HEK293 (cell line): ENCODE data around the gene CPEB4.

Experiments used
- BCL11A ChIP-seq: fragments of 450-650 bp; formaldehyde crosslinking; IDR thresholded peaks from 2 replicates; pipeline ENCODE4 v1.5.1; 2016; ENCODE audit warnings: low read depth, missing biosample characterization, missing genetic modification characterization
- CTCF ChIP-seq: fragments of 450-650 bp; formaldehyde crosslinking; IDR thresholded peaks from 2 replicates; pipeline ENCODE4 v1.5.1; 2016; ENCODE audit warnings: missing biosample characterization, missing genetic modification characterization
- ELK4 ChIP-seq: IDR thresholded peaks from 2 replicates; pipeline ENCODE4 v1.6.1; 2011; ENCODE audit warnings: mild to moderate bottlenecking, low read depth, low read length, borderline replicate concordance
- HOXA7 ChIP-seq: sonication (generic); formaldehyde crosslinking; IDR thresholded peaks from 2 replicates; pipeline ENCODE4 v1.8.1; 2022; ENCODE audit warnings: missing genetic modification reagents, borderline replicate concordance
- ZNF274 ChIP-seq, 2 experiments: fragments of 200-500 bp in 1 of 2; fragments of 450-650 bp in 1 of 2; sonication (Bioruptor generic) in 1 of 2; formaldehyde crosslinking in 1 of 2; IDR thresholded peaks; 2 replicates each; pipeline versions ENCODE4 v1.5.1 to v1.6.1; 2014 to 2016; ENCODE audit warnings: borderline replicate concordance in 1 of 2, inconsistent platforms in 1 of 2, low read length in 1 of 2, missing biosample characterization in 1 of 2, missing genetic modification characterization in 1 of 2
- ZNF501 ChIP-seq: fragments of 450-650 bp; formaldehyde crosslinking; IDR thresholded peaks from 2 replicates; pipeline ENCODE4 v1.5.1; 2016; ENCODE audit warnings: missing biosample characterization, missing genetic modification characterization
- ZNF521 ChIP-seq: fragments of 450-650 bp; formaldehyde crosslinking; IDR thresholded peaks from 2 replicates; pipeline ENCODE4 v1.5.1; 2017; ENCODE audit warnings: missing biosample characterization, mild to moderate bottlenecking, missing genetic modification characterization
- ZNF530 ChIP-seq: fragments of 450-650 bp; formaldehyde crosslinking; IDR thresholded peaks from 2 replicates; pipeline ENCODE4 v1.5.1; 2016; ENCODE audit warnings: low read depth, missing biosample characterization, missing genetic modification characterization
- ZNF623 ChIP-seq: fragments of 450-650 bp; formaldehyde crosslinking; IDR thresholded peaks from 2 replicates; pipeline ENCODE4 v1.5.1; 2016; ENCODE audit warnings: missing biosample characterization, missing genetic modification characterization

GRCh38 chr5:173946323-173946722, 58.2 kb downstream of the CPEB4 start:
- TF ChIP-seq CTCF (tag by site-specific recombination) = no peak
- TF ChIP-seq ZNF623 (tag by site-specific recombination) = no peak
- TF ChIP-seq ZNF274 (IDR thresholded peaks at IDR 0.05; ENCODE audit: low read length) = no peak
- TF ChIP-seq ZNF274 (tag by site-specific recombination; IDR thresholded peaks at IDR 0.05; ENCODE audit: borderline replicate concordance) = no peak
- no peak for TF ChIP-seq ZNF521 (tag by site-specific recombination)
- TF ChIP-seq ZNF501 (tag by site-specific recombination) = no peak
- no peak for TF ChIP-seq ZNF530 (tag by site-specific recombination)
- no peak for TF ChIP-seq HOXA7
- TF ChIP-seq BCL11A = no peak
- TF ChIP-seq ELK4 = no peak
